HG03097 (cell line): ENCODE results near the gene RPS6KB2.
"Not testable (repeated sequence)": the region's sequence is repeated elsewhere in the genome, so short reads cannot be mapped to it uniquely, and the experiment has no call there.

Experiments used
- ATAC-seq: cut with Tn5 transposase; IDR thresholded peaks from one replicate; pipeline ENCODE4 v1.9.1; 2021; ENCODE audit not compliant: unreplicated experiment, low FRiP score

Gene RPS6KB2

GRCh38 chr11:67397536-67397935 is 30.8 kb upstream of the RPS6KB2 start:
- no peak for ATAC-seq

- ATAC-seq = no peak
These were observed 30.2 kb upstream of the RPS6KB2 start for GRCh38 chr11:67397986-67398660.

- ATAC-seq = no peak
These were observed 29.4 kb upstream of the RPS6KB2 start for GRCh38 chr11:67398661-67399563.

- no peak for ATAC-seq
These were observed 27.9 kb upstream of the RPS6KB2 start for GRCh38 chr11:67400251-67400941.

GRCh38 chr11:67400942-67401494 is 27.3 kb upstream of the RPS6KB2 start:
- no peak for ATAC-seq

GRCh38 chr11:67401495-67402191 is 26.7 kb upstream of the RPS6KB2 start, which contains the start of gene PPP1CA:
TSS of gene PPP1CA (minus strand) at chr11:67401858. CDS start at chr11:67401782, 76 bp downstream.
- peak; percentile 56 for ATAC-seq

- not testable (repeated sequence) for ATAC-seq
These were observed 26.0 kb upstream of the RPS6KB2 start for GRCh38 chr11:67402192-67402839.

GRCh38 chr11:67403085-67403484 is 25.2 kb upstream of the RPS6KB2 start:
- not testable (repeated sequence) for ATAC-seq

- no peak for ATAC-seq
These were observed 23.6 kb upstream of the RPS6KB2 start for GRCh38 chr11:67404515-67405195.

GRCh38 chr11:67405196-67405567 is 23.1 kb upstream of the RPS6KB2 start:
- ATAC-seq = no peak

GRCh38 chr11:67405688-67406339 is 22.5 kb upstream of the RPS6KB2 start:
- no peak for ATAC-seq

GRCh38 chr11:67406420-67406968 is 21.8 kb upstream of the RPS6KB2 start:
- no peak for ATAC-seq

- ATAC-seq = no peak
These were observed 21.2 kb upstream of the RPS6KB2 start for GRCh38 chr11:67406969-67407687.

GRCh38 chr11:67407688-67408163 is 20.6 kb upstream of the RPS6KB2 start:
- no peak for ATAC-seq

- no peak for ATAC-seq
These were observed 19.7 kb upstream of the RPS6KB2 start for GRCh38 chr11:67408437-67409200.

GRCh38 chr11:67409261-67409666 is 19.0 kb upstream of the RPS6KB2 start:
- ATAC-seq = no peak
